ENCODE data around the gene C2orf92.

Gene C2orf92

DNA sequence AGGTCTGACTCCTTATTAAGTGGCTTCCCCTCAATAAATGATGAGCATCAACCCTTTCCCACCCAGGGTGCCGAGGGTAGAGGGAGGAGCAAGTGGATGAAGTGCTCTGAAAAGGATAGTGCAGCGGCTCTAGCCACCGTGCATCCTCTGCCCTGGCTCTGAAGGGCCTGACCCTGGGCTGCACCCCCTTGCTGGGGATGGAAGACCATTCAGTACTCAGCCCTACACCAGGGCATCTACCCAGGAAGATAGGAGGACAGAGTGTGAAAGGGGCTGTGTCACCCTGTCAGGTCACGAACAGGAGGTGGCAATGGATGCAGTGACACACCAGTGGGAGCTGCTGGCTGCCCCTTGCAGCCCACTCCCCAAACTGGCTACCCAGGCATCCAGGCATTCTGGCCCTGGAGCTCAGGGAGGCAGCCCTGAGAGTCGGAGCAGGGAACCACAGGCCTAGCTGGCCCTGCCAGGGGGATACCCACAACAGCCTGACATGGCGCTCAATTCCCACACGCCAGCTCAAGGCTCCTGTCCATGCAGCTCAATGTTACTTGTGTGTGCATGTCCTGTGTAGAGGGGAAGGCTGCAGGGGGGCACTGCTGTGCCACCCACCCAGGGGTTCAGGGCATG lies 13.3 kb upstream of the C2orf92 start:
- in situ Hi-C loops (cut with MboI; ENCODE audit: low sequenced_read_pairs, unreplicated experiment): no loop called here
- no peak for DNase-seq (ENCODE audit: low spot score)
- TF ChIP-seq, protein P1, sequence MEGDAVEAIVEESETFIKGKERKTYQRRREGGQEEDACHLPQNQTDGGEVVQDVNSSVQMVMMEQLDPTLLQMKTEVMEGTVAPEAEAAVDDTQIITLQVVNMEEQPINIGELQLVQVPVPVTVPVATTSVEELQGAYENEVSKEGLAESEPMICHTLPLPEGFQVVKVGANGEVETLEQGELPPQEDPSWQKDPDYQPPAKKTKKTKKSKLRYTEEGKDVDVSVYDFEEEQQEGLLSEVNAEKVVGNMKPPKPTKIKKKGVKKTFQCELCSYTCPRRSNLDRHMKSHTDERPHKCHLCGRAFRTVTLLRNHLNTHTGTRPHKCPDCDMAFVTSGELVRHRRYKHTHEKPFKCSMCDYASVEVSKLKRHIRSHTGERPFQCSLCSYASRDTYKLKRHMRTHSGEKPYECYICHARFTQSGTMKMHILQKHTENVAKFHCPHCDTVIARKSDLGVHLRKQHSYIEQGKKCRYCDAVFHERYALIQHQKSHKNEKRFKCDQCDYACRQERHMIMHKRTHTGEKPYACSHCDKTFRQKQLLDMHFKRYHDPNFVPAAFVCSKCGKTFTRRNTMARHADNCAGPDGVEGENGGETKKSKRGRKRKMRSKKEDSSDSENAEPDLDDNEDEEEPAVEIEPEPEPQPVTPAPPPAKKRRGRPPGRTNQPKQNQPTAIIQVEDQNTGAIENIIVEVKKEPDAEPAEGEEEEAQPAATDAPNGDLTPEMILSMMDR (IDR thresholded peaks at IDR 0.05; ENCODE audit: borderline replicate concordance, control extremely low read depth, extremely low read depth, insufficient read depth, missing control alignments): no peak

DNA sequence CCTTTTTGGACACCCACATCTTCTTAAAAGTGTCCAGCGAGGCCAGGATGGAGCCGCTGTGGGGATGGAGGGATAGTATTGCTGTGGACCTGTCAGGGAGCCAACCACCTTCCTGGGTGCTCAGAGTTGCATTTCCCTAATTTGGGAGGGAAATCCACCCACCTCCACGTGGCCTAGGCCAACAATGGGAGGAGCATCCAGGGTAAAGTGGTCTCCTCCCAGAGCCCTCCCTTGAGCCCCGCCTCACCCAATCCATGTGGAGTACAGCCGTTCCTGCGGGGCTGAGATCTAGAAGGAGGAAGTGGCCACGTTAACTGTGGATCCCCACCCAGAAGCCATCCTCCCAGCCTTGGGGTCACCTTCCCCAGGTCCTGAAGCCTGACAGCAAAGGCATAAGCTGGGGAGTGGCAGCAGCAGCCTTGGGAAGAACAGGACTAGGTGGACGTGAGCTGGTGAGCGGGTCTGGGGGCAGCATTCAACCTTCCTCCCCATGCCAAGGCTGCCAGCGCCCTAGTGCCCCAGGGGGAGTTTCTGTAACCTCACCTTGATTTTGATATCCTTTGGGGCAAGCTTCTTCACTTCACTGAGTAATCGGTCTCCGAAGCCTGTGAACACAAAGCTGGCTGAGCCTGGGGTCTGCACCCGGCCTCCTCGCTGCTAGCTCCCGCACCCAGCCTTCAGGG lies 12.5 kb upstream of the C2orf92 start:
- TF ChIP-seq, protein P1 (IDR thresholded peaks at IDR 0.05; ENCODE audit: borderline replicate concordance, control extremely low read depth, extremely low read depth, insufficient read depth, missing control alignments): no peak
- in situ Hi-C loops (cut with MboI; ENCODE audit: low sequenced_read_pairs, unreplicated experiment): no loop called here
- no peak for DNase-seq (ENCODE audit: low spot score)

DNA sequence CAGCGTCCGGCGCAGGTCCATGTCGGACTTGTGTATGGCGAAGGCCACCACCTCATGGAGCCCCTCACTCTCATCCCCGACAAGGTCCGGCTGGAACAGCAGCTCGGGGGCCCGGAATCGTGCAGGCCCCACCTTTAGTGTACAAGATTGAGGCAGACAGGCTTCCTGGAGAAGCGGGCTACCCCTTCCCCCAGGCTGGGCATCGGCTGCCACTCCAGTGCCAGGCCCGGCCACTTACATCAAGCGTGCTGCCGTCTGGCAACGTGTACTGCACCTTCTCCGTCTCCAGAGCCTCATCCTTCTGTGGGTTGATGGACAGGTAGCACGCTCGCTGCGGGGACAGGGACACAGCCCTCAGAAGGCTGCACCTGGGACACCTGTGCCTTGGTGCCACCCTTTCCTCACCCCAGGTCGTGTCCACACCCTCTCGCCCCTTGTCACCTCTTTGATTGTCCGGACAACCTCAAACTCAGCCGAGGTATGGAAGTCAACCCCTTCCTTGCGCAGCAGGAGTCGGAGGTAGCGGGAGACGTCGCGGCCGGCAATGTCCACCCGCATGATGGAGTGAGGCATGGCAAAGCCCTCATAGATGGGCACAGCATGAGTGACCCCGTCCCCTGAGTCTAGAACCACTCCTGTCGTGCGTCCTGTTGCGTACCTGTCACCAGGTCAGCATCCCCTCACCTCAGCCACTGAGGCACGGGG lies 11.4 kb upstream of the C2orf92 start:
- DNase-seq (ENCODE audit: low spot score): no peak
- TF ChIP-seq, protein P1 (IDR thresholded peaks at IDR 0.05; ENCODE audit: borderline replicate concordance, control extremely low read depth, extremely low read depth, insufficient read depth, missing control alignments): no peak
- in situ Hi-C loops (cut with MboI; ENCODE audit: low sequenced_read_pairs, unreplicated experiment): no loop called here

DNA sequence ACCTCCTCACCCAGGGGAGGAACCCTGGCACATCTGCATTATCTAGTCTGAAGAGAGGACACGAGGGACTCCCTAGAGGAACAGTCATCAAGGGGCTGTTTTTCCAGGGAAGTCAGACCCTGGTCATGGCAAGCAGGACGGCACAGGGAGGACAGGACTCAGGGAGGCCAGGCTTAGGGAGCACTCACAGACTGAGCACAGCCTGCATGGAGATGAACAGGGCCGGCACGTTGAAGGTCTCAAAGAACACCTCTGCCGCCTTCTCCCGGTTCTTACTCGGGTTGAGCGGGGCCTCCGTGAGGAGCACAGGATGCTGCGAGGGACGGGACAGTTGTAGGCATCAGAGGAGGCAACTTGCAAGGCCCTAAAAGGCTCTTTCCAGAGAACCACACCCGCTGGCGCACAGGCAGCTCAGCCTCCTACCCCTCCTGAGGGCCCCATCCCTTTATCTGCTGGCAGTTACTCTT lies 10.8 kb upstream of the C2orf92 start:
- no peak for DNase-seq (ENCODE audit: low spot score)
- in situ Hi-C loops (cut with MboI; ENCODE audit: low sequenced_read_pairs, unreplicated experiment): no loop called here
- TF ChIP-seq, protein P1 (IDR thresholded peaks at IDR 0.05; ENCODE audit: borderline replicate concordance, control extremely low read depth, extremely low read depth, insufficient read depth, missing control alignments): no peak

DNA sequence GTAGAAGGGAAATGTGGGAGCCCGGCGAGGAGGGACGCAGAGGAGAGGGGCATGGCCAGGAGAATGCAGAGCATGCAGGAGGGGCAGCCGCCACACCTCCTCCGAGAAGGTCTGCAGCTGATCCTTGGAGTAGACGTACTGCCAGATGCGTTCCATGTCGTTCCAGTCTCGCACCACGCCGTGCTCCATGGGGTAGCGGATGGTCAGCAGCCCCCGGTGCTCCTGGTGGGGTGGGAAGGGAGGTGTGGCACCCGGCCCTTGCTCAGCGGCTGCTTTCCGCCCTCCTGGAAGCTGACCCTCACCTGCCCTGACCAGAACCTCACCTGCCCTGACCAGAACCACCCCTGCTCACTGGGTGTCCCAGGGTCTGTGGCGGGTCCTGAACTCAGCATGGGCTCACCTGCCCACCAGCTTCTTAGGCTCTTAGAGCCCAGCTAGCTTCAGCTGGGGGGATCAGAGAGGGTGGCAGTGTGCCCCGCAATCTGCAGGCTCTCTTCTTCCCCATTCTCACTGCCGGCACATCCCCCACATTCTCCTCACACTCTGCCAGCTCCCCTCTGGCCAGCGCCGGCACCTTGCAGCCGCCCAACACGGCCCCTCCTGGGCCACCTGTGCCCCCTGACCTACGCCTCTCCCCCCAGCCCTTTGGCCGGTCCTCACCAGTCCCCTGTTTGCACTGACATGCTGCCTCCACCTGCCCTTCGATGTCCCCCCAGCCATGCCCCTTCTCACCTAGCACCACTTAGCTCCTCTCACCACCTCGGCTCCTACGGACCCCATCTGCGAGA lies 10.1 kb upstream of the C2orf92 start:
- no peak for DNase-seq (ENCODE audit: low spot score)
- TF ChIP-seq, protein P1 (IDR thresholded peaks at IDR 0.05; ENCODE audit: borderline replicate concordance, control extremely low read depth, extremely low read depth, insufficient read depth, missing control alignments): no peak
- in situ Hi-C loops (cut with MboI; ENCODE audit: low sequenced_read_pairs, unreplicated experiment): no loop called here
